ENCODE measurements around the gene NOS3.

GRCh38 chr7:151008143-151008510 lies 17.3 kb downstream of the NOS3 start:
- TF ChIP-seq CTCF (CRISPR knock-in tag; IDR thresholded peaks at IDR 0.05) = no peak
- TF ChIP-seq GTF2F1 (IDR thresholded peaks at IDR 0.05; ENCODE audit: low read length) = no peak
- no peak for TF ChIP-seq ZNF317 (CRISPR knock-in tag; IDR thresholded peaks at IDR 0.05)
- no peak for TF ChIP-seq MYNN (CRISPR knock-in tag; IDR thresholded peaks at IDR 0.05; ENCODE audit: low read depth)
- no peak for TF ChIP-seq TBX3 (IDR thresholded peaks at IDR 0.05; ENCODE audit: borderline replicate concordance)
- no peak for TF ChIP-seq MAX (IDR thresholded peaks at IDR 0.05)
